ENCODE data around the gene CAT.

The CAT gene

GRCh38 chr11:34443136-34443535 is 4.4 kb downstream of the CAT start:
- Histone ChIP-seq H3K27ac (peak overlapping the region; percentile 93), H3K9me3 (no peaks in the 10 kb centered on the region), H3K36me3 (no peaks in the 10 kb centered on the region), H3K4me1 (ENCODE audit: control insufficient read depth in 1 of 2, insufficient read depth in 1 of 2, low read depth in 1 of 2, low read length in 1 of 2) (peaks cover 93 to 94% of the 10 kb centered on the region in 2 experiments), H3K4me3 (ENCODE audit: low read depth in 1 of 2, low read length in 1 of 2) (no peak overlapping the region), H3K27me3 (no peaks in the 10 kb centered on the region)
- TF ChIP-seq, protein P1, sequence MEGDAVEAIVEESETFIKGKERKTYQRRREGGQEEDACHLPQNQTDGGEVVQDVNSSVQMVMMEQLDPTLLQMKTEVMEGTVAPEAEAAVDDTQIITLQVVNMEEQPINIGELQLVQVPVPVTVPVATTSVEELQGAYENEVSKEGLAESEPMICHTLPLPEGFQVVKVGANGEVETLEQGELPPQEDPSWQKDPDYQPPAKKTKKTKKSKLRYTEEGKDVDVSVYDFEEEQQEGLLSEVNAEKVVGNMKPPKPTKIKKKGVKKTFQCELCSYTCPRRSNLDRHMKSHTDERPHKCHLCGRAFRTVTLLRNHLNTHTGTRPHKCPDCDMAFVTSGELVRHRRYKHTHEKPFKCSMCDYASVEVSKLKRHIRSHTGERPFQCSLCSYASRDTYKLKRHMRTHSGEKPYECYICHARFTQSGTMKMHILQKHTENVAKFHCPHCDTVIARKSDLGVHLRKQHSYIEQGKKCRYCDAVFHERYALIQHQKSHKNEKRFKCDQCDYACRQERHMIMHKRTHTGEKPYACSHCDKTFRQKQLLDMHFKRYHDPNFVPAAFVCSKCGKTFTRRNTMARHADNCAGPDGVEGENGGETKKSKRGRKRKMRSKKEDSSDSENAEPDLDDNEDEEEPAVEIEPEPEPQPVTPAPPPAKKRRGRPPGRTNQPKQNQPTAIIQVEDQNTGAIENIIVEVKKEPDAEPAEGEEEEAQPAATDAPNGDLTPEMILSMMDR (IDR thresholded peaks at IDR 0.05) = no peak

DNA sequence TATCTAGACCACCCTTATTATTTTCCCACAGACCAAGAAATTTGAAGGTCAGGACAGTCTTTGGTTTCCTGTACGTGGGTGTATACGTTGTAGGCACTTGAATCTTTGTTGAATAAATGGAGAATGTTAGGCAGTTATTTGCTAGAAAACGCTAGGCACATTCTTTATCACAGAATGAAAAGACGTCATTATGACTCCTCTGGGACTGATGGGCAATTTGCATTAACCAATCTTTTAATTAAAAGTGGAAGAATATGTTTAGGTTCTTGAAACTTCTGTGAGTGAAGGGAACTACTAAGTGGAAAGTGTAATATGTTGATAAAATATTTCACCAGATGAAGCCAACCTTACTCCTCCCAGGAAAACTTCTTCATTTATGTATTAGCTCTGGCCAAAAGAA is 5.7 kb downstream of the CAT start:
- TF ChIP-seq, protein P1 (IDR thresholded peaks at IDR 0.05) = no peak
- Histone ChIP-seq H3K27me3 (no peaks in the 10 kb centered on the region), H3K36me3 (no peaks in the 10 kb centered on the region), H3K4me1 (ENCODE audit: control insufficient read depth in 1 of 2, insufficient read depth in 1 of 2, low read depth in 1 of 2, low read length in 1 of 2) (peaks cover 100% of the 10 kb centered on the region in 2 experiments), H3K4me3 (ENCODE audit: low read depth in 1 of 2, low read length in 1 of 2) (no peak overlapping the region), H3K9me3 (no peaks in the 10 kb centered on the region), H3K27ac (peak overlapping the region; percentile 93)

- TF ChIP-seq, protein P1 (IDR thresholded peaks at IDR 0.05) = no peak
- H3K27me3 ChIP-seq = no peaks in the 10 kb centered on the region
- no peaks in the 10 kb centered on the region for H3K9me3 ChIP-seq
- peaks cover 100% of the 10 kb centered on the region in 2 experiments for H3K4me1 ChIP-seq (ENCODE audit: control insufficient read depth in 1 of 2, insufficient read depth in 1 of 2, low read depth in 1 of 2, low read length in 1 of 2)
- H3K36me3 ChIP-seq = no peaks in the 10 kb centered on the region
- peak overlapping the region in 1 of 2 experiments; percentile 31 for H3K4me3 ChIP-seq (ENCODE audit: low read depth in 1 of 2, low read length in 1 of 2)
- H3K27ac ChIP-seq = peak overlapping the region; percentile 93
Observed at GRCh38 chr11:34445956-34446355, 7.2 kb downstream of the CAT start.

DNA sequence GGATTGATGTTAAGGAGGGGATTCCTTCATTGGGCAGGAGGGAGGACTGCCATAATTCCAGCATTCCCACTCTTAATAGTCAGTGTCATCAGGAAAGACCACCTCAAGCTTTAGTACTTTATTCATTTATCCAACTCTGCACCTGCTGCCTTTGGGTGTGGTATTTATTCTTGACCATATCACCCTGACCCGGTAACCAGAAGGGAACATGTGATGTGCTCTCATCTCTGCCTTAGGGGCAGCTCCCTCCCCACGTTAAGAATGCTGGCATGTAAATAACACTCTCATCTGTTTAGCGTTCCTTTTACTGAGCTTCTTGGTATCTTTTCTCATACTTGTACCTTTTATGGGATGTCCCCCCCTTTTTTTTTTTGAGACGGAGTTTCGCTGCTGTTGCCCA is 7.7 kb downstream of the CAT start:
- Histone ChIP-seq H3K4me1 (ENCODE audit: control insufficient read depth in 1 of 2, insufficient read depth in 1 of 2, low read depth in 1 of 2, low read length in 1 of 2) (peaks cover 100% of the 10 kb centered on the region in 2 experiments), H3K9me3 (no peaks in the 10 kb centered on the region), H3K27me3 (no peaks in the 10 kb centered on the region), H3K36me3 (no peaks in the 10 kb centered on the region), H3K27ac (peak overlapping the region; percentile 93), H3K4me3 (ENCODE audit: low read depth in 1 of 2, low read length in 1 of 2) (no peak overlapping the region)
- TF ChIP-seq, protein P1 (IDR thresholded peaks at IDR 0.05) = no peak

DNA sequence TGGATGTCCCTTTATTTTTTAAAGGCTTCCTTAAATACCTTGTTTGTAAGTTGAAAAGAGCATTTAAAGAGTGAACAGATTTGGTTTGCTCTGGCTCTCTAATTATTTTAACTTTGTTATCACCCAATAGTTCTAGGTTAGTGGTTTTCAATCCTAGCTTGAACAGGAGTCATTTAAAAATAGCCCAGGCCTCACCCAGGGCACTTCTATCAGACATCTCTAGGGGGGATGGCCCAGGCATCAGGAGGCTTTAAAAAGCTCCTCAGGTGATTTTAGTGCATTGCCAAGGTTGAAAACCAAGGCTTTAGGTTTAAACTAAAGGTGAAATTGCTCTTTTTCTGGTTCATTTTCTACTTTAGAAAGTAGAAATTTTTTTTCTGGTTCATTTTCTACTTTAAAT is 8.3 kb downstream of the CAT start:
- TF ChIP-seq, protein P1 (IDR thresholded peaks at IDR 0.05) = no peak
- H3K4me1 ChIP-seq (ENCODE audit: control insufficient read depth in 1 of 2, insufficient read depth in 1 of 2, low read depth in 1 of 2, low read length in 1 of 2) = peaks cover 100% of the 10 kb centered on the region in 2 experiments

More for the DNA sequence above, 8.3 kb downstream of the CAT start:
- Histone ChIP-seq H3K36me3 (no peaks in the 10 kb centered on the region), H3K9me3 (no peaks in the 10 kb centered on the region), H3K27me3 (no peaks in the 10 kb centered on the region), H3K4me3 (ENCODE audit: low read depth in 1 of 2, low read length in 1 of 2) (no peak overlapping the region), H3K27ac (peak overlapping the region; percentile 93)

Measured in neutrophil (primary cell).